Glutamatergic neuron (in vitro differentiated cells): ENCODE data around the gene ECHS1. TPM values are rescaled to one million over a fixed set of nuclear protein-coding genes. Genes with fewer than 3 reads are reported as not detected.

Source experiments
- DNase-seq: peaks from one replicate; pipeline ENCODE4 v3.0.0; 2022
- H3K27ac Mint-ChIP-seq: one replicate; pipeline ENCODE4 v1.8.0; 2020; ENCODE audit warnings: mild to moderate bottlenecking, mixed read lengths, inconsistent platforms; ENCODE audit not compliant: unreplicated experiment
- H3K27me3 Mint-ChIP-seq: one replicate; pipeline ENCODE4 v1.8.0; 2020; ENCODE audit warnings: mild to moderate bottlenecking, moderate library complexity, mixed read lengths, inconsistent platforms; ENCODE audit not compliant: unreplicated experiment
- H3K36me3 Mint-ChIP-seq: one replicate; pipeline ENCODE4 v1.8.0; 2020; ENCODE audit warnings: mild to moderate bottlenecking, mixed read lengths, inconsistent platforms; ENCODE audit not compliant: unreplicated experiment
- H3K4me1 Mint-ChIP-seq: one replicate; pipeline ENCODE4 v1.8.0; 2020; ENCODE audit warnings: mild to moderate bottlenecking, low read depth, mixed read lengths, inconsistent platforms; ENCODE audit not compliant: unreplicated experiment
- H3K4me3 Mint-ChIP-seq: one replicate; pipeline ENCODE4 v1.8.0; 2020; ENCODE audit warnings: mild to moderate bottlenecking, mixed read lengths, inconsistent platforms; ENCODE audit not compliant: unreplicated experiment
- H3K9me3 Mint-ChIP-seq: one replicate; pipeline ENCODE4 v1.8.0; 2020; ENCODE audit warnings: mild to moderate bottlenecking, moderate library complexity, mixed read lengths, inconsistent platforms; ENCODE audit not compliant: unreplicated experiment
- total RNA-seq: library from RNA; stranded (reverse); fragmentation: NEBNext Ultra II Directional; extraction: Animal tissue kit (Norgen Biotek cat#: 25700); gene quantifications from one replicate; pipeline ENCODE4 v1.2.1, GENCODE V29; 2021; ENCODE audit not compliant: unreplicated experiment
- TF ChIP-seq, protein P1 (sequence below): fragments of 200-600 bp; sonication (generic); IDR thresholded peaks from one replicate; pipeline ENCODE4 v1.5.0; 2021; ENCODE audit not compliant: partially characterized antibody, unreplicated experiment

Gene ECHS1
- total RNA-seq, 1 donor from 2014 or later: 64.2 TPM

DNA sequence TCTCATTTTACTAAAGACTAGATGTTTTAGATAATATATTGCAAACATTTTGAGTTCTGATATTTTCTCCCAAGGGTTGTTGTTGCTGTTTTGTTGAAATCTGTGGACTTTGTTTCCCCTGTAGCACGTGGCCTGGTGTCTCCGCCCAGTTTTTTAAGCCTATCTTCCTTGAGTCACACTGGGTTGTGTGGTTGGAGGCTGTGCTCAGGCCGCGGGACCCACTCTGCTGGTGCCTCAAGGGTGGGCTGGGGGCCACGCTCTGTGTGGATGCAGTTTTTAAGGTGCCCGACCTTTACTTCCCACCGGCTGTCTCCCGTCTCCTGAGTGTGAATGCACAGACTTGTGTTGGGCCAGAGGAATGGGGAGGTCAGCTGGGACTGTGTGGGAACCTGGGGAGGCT, 30.2 kb downstream of the ECHS1 start:
- Mint-ChIP-seq H3K4me3 (no peak overlapping the region), H3K9me3 (peaks cover 10% of the 10 kb centered on the region), H3K36me3 (peaks cover 15% of the 10 kb centered on the region), H3K27ac (no peak overlapping the region), H3K27me3 (peaks cover 14% of the 10 kb centered on the region), H3K4me1 (peaks cover 4% of the 10 kb centered on the region)
- no peak for DNase-seq
- TF ChIP-seq, protein P1, sequence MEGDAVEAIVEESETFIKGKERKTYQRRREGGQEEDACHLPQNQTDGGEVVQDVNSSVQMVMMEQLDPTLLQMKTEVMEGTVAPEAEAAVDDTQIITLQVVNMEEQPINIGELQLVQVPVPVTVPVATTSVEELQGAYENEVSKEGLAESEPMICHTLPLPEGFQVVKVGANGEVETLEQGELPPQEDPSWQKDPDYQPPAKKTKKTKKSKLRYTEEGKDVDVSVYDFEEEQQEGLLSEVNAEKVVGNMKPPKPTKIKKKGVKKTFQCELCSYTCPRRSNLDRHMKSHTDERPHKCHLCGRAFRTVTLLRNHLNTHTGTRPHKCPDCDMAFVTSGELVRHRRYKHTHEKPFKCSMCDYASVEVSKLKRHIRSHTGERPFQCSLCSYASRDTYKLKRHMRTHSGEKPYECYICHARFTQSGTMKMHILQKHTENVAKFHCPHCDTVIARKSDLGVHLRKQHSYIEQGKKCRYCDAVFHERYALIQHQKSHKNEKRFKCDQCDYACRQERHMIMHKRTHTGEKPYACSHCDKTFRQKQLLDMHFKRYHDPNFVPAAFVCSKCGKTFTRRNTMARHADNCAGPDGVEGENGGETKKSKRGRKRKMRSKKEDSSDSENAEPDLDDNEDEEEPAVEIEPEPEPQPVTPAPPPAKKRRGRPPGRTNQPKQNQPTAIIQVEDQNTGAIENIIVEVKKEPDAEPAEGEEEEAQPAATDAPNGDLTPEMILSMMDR: no peak

DNA sequence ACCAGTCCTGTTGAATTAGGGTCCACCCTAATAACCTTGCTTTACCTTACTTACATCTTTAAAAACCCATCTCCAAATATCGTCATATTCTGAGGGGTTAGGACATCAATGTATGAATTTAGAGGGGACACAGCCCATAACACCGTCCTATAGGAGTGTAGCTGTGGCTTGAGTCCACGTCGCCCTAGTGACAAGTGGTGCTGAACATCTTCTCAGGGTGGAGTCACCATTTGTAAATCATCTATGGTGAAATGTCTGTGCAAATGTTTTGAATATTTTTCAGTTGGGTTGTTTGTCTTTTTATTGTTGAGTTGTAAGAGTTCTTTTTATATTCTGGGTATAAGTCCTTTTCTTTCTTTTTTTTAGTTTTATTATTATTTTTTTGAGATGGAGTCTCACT, 31.2 kb downstream of the ECHS1 start:
- Mint-ChIP-seq H3K36me3 (peaks cover 15% of the 10 kb centered on the region), H3K27ac (no peak overlapping the region), H3K9me3 (peaks cover 10% of the 10 kb centered on the region), H3K27me3 (peaks cover 14% of the 10 kb centered on the region), H3K4me3 (no peak overlapping the region), H3K4me1 (peaks cover 4% of the 10 kb centered on the region)
- no peak for DNase-seq
- TF ChIP-seq, protein P1: no peak

DNA sequence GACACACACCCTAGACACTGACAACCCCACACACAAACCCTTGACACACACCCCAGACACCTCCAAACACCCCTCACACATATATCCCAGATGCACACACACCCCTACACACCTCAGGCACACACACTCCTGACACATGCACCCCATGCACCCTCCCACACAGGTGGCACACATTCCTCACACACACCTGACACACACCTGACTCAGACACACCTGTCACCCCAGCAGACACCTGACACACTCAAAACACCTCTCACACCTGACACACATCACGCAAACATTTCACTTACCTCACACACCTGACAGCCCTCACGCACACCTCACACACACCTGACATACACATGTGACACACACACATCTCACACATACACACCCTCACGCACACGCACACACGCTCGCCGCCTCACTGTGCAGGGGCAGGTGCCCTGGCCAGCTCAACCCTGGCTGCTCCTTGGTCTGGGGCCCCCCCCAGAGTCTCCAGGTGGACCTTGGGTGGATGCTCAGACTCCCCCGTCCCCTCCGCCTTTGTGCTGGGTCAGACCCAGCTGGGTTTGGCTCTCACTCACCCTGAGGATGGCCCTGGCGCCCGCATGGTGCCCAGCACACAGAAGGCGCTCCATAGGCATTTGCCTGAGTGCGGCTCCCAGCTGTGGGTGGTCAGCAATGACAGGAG, 33.3 kb downstream of the ECHS1 start:
- Mint-ChIP-seq H3K36me3 (peaks cover 6% of the 10 kb centered on the region), H3K4me3 (no peak overlapping the region), H3K27me3 (peaks cover 8% of the 10 kb centered on the region), H3K9me3 (peaks cover 7% of the 10 kb centered on the region), H3K4me1 (peaks cover 4% of the 10 kb centered on the region), H3K27ac (no peak overlapping the region)
- DNase-seq: no peak
- TF ChIP-seq, protein P1: no peak

DNA sequence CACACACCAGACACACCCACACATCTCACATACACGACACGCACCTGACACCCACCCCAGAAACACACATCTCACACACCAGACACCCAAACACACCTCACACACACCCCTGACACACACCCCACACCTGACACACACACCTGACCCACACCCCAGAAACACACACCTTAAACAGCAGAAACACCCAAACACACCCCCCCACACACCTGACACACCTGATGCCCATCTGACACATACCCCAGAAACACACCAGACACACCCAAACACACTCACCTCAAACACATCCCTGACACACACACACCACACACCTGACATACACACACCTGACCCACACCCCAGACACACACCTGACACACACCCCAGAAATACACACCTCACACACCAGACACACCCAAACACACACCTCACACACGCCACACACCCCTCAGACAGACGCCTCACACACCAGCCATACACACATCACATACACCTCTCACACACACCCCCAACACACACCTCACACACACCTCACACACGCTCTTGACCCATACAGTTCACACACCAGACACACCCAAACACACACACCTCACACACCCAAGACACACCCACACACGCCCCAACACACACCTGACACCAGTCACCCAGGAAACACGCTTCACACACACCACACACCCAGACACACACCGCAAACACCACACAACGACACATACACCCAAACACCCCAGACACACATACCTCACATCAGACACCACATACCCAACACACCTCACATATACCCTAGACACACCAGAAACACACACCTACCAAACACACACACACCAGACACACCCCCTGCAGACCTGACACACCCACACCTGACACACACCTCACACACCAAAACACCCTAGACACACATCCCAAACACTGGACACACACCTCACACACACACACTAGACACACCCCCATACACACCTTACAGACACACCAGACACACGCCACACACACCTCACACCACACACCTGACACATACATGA, 34.8 kb downstream of the ECHS1 start:
- H3K27ac Mint-ChIP-seq: no peak overlapping the region
- TF ChIP-seq, protein P1: no peak
- no peak for DNase-seq
- peaks cover 5% of the 10 kb centered on the region for H3K36me3 Mint-ChIP-seq
- peaks cover 9% of the 10 kb centered on the region for H3K9me3 Mint-ChIP-seq
- H3K4me3 Mint-ChIP-seq: no peak overlapping the region
- H3K27me3 Mint-ChIP-seq: peaks cover 7% of the 10 kb centered on the region
- peaks cover 4% of the 10 kb centered on the region for H3K4me1 Mint-ChIP-seq

- H3K4me1 Mint-ChIP-seq: no peaks in the 10 kb centered on the region
These were observed 35.8 kb downstream of the ECHS1 start for GRCh38 chr10:133337370-133337725.

More at GRCh38 chr10:133337370-133337725, 35.8 kb downstream of the ECHS1 start:
- DNase-seq: no peak
- TF ChIP-seq, protein P1: no peak
- Mint-ChIP-seq H3K36me3 (peaks cover 9% of the 10 kb centered on the region), H3K9me3 (peaks cover 9% of the 10 kb centered on the region), H3K27me3 (peaks cover 12% of the 10 kb centered on the region), H3K4me3 (no peak overlapping the region), H3K27ac (no peak overlapping the region)
